Hematopoietic multipotent progenitor cell treated with erythropoietin and hydrocortisone succinate and interleukin-3 and kit ligand, for 15 days (in vitro differentiated cells): ENCODE data around the gene CENPS.
"Not testable (repeated sequence)": the region's sequence is repeated elsewhere in the genome, so short reads cannot be mapped to it uniquely, and the experiment has no call there.

Source experiments
- DNase-seq: peaks from one replicate; pipeline ENCODE4 v3.0.0-alpha.2; 2015; ENCODE audit warnings: low spot score

The CENPS gene

GRCh38 chr1:10419351-10419750, 10.9 kb upstream of the CENPS start:
- DNase-seq: no peak

- DNase-seq: no peak
These were observed 8.6 kb upstream of the CENPS start for GRCh38 chr1:10421637-10422036.

DNA sequence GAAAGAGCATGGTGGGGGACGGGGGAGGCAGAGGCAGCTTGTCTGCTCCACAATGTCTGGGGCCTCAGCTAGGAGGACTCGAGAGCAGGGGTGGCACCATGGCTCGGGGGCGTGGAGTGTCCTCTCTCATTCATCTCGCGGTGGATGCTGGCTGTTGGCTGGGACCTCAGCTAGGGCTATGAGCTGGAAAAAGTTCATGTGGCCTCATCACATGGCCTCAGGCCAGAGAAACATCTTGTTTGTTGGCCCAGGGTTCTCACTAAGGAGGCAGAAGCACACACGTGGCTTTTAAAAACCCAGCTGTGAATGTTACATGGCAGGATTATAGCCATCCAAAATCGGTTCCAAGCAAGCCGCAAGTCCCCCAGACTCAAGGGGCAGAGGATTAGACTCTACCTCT, 6.2 kb upstream of the CENPS start:
- DNase-seq: no peak

- DNase-seq: no peak
These were observed 5.6 kb upstream of the CENPS start for GRCh38 chr1:10424651-10425050.

DNA sequence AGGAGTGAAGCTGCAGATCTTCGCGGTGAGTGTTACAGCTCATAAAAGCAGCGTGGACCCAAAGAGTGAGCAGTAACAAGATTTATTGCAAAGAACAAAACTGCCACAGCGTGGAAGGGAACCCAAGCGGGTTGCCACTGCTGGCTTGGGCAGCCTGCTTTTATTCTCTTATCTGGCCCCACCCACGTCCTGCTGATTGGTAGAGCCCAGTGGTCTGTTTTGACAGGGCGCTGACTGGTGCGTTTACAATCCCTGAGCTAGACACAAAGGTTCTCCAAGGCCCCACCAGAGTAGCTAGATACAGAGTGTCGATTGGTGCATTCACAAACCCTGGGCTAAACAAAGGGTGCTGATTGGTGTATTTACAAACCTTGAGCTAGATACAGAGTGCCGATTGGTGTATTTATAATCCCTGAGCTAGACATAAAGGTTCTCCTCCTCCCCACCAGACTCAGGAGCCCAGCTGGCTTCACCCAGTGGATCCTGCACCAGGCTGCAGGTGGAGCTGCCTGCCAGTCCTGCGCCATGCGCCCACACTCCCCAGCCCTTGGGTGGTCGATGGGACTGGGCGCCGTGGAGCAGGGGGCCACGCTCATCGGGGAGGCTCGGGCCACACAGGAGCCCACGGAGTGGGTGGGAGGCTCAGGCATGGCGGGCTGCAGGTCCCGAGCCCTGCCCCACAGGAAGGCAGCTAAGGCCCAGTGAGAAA, 4.3 kb upstream of the CENPS start:
- not testable (repeated sequence) for DNase-seq

GRCh38 chr1:10426535-10426848, 3.7 kb upstream of the CENPS start:
- not testable (repeated sequence) for DNase-seq

GRCh38 chr1:10428984-10429383, 1.2 kb upstream of the CENPS start:
- no peak for DNase-seq

DNA sequence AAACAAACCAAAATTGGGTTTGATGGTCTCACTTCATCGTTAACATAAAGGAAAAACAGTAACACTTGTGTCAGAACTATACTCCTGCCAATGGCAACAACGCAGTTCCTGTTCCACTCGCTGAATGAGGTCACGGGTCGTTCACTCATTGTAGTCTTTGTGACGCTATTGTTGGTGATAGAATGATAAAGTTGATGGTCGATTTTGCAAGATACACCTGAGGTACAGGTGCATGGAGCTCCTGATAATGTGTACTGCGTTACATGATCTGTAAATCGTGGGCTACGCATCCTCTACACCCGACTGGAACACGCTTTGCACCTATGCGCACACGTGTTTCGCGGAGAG, 391 bp upstream of the CENPS start:
- no peak for DNase-seq

DNA sequence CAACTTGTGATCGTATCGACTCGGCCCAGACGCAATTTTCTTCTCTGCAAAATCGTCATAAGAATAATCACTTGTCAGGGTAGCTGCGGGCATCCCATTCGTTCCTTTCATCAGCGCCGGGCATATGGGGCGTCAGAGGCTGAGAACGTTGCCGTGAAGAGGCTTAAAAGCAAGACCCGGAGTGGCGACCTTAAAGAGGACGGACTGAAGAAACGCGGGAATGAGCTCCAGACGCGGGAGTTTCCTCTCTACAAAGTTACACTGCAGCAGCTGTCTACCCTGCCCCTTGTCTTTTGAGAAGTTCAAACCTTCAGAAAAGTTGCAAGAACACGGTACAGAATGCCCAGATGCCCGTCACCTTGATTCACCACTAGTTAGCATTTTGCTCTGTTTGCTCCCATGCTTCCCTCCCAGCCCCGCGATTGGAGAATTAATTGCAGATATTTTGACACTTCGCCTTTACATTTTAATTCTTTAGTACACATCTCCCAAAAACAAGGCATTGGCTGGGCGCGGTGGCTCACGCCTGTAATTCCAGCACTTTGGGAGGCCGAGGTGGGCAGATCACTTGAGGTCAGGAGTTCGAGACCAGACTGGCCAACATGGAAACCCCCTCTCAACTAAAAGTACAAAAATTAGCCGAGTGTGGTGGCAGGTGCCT, 967 bp downstream of the CENPS start:
- peak; percentile 27 for DNase-seq

GRCh38 chr1:10432910-10433700, 2.9 kb downstream of the CENPS start:
- DNase-seq: no peak

DNA sequence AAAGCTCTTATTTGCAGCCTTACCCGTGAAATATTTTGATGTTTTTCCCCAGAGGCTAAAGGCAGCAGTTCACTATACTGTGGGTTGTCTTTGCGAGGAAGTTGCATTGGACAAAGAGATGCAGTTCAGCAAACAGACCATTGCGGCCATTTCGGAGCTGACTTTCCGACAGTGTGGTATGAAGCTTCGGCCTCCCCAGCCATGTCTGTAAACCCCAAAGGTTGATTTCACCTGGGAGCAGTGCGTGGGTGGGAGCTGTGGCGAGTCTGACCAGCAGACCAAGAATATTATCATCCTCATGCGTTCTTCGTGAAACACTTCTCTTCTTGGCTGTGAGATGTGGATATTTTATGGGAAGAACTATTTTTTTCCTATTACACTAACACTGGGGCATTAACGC, 3.6 kb downstream of the CENPS start:
- no peak for DNase-seq

GRCh38 chr1:10434590-10434989, 4.4 kb downstream of the CENPS start:
- DNase-seq: no peak

DNA sequence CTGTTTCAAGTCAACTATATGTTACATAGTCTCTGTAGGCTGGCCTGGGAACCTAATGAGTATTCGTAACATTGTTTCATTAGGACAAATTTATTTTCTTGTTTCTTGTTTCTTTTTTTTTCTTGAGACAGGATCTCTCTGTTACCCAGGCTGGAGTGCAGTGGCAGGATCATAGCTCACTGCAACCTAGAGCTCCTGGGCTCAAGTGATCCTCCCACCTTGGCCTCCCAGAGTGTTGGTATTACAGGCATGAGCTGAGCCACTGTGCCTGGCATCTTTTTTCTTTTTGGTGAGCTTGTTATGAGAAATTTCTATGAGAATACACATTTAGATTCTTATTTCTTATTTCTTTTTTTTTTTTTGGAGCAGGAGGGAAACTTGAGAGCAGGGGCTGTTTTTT, 6.8 kb downstream of the CENPS start:
- DNase-seq: no peak

DNA sequence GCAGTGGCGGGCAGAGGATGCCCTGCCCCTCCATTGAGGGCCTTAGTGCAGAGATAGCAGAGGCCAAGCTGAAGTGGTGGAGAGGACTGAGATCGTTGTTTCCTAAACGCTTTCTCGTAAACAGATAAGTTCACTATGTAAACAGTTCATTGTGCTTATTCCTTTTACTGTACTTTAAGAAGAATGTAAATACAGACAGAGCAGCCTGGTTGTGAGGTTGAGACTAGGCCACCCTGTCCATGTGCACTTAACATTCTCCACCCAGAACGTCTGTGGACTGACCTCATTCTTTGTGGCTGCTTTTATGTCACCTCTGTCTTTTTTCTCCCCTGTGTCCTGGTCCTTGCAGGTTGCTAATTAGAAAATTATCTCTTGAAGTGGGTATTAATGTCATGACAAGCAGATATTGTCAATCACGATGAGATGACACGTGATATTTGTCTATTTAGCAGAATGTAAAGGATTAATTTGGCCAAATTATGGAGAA, 8.5 kb downstream of the CENPS start:
- DNase-seq: no peak

DNA sequence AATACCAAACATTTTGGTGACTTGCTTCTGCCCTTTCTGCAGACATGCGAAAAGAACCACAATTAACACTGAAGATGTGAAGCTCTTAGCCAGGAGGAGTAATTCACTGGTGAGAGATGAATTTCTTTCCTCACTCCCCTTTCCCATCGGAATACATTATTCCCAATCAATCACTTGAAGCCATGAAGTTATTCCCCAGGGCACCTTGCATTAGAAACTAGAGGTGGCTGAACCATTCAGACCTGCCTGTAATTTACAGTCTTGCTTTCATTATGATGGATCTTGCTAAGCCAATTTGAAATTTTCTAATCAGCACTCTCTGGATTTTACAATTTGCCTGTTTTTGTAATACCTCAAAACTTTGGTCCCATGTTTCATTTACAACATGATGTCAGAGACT, 10.1 kb downstream of the CENPS start:
- DNase-seq: no peak

DNA sequence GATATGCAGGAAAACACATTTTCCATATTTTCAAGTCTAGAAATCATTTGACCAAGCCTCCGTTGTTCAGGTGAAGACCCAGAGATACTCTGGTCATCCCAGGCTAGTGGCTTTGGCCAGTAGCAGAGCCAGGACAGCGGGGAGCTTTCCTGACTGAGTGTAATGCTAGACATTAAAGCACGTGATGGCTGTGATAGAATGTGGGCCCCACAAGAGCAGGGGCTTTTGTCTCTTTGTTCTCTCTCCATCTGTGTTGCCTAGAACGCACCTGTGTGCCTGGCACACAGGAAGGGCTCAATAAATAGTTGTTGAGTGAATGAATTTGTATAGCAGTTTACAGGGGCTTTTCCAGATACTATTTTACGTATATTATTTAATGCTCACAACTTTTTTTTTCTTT, 10.6 kb downstream of the CENPS start:
- DNase-seq: no peak

DNA sequence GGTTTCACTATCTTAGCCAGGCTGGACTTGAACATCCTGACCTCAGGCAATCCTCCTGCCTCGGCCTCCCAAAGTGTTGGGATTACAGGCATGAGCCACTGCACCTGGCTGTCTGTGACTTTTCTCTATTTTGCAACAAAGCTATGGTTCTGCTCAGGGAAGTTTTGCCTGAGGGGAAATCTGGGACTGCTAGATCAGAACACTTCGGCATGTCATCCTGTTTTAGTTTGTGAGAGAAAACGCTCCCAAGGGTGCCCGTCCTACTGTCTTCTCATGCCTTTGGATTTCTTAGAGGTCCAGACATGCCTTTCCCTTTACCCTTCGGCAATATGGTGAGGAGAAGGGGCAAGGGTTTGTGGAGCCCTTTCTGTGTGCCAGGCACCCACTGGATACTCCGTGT, 14.0 kb downstream of the CENPS start:
- DNase-seq: no peak

DNA sequence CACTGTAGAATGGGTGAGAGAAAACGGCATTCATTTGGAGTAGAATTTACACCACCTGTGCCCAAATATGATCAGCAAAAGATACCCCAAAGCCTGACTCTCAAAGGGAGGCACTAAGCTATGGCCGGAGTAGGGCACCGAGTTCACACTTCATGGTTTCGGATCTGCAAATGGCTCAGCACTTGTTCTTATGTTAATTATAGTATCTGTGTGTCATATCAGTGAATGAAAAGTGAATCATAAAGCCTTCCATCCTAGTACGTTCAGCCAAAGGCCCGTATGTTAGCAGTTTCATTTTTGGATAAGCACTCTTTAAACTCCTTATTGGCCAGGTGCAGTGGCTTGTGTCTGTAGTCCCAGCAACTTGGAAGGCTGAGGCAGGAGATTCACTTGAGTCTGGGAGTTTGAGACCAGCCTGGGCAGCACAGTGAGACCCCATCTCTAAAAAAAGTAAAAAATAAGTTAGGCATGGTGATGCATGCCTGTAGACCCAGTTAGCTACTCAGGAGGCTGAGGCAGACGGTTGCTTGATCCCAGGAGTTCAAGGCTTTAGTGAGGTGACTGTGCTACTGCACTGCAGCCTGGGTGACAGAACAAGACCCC, 14.7 kb downstream of the CENPS start:
- no peak for DNase-seq

- no peak for DNase-seq
These were observed 16.7 kb downstream of the CENPS start for GRCh38 chr1:10446790-10447422.

GRCh38 chr1:10449751-10450150, 19.5 kb downstream of the CENPS start, which contains the start of gene CORT:
TSS of gene CORT (plus strand) at chr1:10450031. CDS start at chr1:10450224, 193 bp downstream.
- DNase-seq: no peak

GRCh38 chr1:10450156-10450814, 20.1 kb downstream of the CENPS start:
- no peak for DNase-seq

DNA sequence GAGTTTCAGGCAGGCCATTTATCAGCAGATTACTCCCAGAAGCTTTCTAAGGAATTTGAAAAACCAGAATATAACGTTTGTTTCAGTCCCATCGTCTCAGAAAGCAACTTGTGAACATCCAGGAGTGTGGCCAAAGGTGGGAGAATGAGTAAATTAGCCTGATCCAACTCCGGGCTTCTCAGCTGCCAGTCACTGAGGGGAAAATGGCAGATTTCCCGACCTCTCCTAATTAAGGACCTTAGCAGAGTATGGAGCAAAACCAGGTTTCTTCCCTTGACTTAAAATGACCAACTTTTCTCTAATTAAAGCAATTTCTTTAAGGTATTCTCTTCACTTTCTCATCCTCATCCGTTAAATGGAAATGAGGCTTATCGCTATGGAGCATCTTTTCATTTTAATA, 20.6 kb downstream of the CENPS start:
- no peak for DNase-seq
